ENCODE measurements around the gene CHCHD10. TPM values are rescaled to one million over a fixed set of nuclear protein-coding genes. Genes with fewer than 3 reads are reported as not detected.
A peak's percentile ranks its signal among the peaks of the same experiment; 100 is the strongest.

The CHCHD10 gene
- total and polyA plus RNA-seq, 2 of the 13 experiments (the other 11 are each of a cell fraction or from before 2014, with no cell fraction given), result 37.0 to 62.8 TPM

DNA sequence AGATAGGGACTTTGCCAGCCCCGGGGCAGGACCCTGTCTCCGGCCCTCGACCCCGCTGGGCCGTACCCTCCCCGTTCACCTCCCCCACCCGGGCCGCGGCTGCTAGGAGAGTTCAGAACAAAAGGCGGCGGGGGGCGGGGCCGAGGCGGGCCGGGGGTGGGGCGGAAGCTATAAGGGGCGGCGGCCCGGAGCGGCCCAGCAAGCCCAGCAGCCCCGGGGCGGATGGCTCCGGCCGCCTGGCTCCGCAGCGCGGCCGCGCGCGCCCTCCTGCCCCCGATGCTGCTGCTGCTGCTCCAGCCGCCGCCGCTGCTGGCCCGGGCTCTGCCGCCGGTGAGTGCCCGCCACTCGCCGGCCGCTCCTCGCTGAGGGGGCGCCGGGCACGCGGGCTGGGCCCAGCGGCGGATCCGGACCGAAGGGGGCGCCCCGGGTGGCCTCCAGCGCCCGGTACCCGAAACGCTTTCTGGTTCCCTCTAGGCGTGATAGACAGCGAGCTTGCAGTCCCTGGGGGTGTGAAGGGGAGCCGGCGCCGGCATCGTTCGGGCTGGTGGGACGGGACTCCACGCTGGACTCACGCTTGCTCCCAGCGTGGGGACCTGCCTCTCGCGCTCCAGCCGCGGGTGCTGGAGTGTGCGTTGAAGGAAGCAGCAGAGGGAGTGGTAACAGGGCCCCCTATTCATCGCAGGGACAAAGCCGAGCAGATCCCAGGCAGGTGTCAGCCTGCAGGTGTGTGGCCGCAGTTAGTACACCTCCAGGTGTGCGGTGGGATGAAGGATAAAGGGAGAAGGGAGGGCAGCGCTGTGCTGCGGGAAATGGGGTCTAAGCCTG, 5.1 kb upstream of the CHCHD10 start, which contains the start of gene MMP11 (continued):
- TF ChIP-seq, protein P1, sequence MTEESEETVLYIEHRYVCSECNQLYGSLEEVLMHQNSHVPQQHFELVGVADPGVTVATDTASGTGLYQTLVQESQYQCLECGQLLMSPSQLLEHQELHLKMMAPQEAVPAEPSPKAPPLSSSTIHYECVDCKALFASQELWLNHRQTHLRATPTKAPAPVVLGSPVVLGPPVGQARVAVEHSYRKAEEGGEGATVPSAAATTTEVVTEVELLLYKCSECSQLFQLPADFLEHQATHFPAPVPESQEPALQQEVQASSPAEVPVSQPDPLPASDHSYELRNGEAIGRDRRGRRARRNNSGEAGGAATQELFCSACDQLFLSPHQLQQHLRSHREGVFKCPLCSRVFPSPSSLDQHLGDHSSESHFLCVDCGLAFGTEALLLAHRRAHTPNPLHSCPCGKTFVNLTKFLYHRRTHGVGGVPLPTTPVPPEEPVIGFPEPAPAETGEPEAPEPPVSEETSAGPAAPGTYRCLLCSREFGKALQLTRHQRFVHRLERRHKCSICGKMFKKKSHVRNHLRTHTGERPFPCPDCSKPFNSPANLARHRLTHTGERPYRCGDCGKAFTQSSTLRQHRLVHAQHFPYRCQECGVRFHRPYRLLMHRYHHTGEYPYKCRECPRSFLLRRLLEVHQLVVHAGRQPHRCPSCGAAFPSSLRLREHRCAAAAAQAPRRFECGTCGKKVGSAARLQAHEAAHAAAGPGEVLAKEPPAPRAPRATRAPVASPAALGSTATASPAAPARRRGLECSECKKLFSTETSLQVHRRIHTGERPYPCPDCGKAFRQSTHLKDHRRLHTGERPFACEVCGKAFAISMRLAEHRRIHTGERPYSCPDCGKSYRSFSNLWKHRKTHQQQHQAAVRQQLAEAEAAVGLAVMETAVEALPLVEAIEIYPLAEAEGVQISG (CRISPR knock-in tag; IDR thresholded peaks at IDR 0.05), result peak; percentile 55
- no peak for TF ChIP-seq CBX5 (CRISPR knock-in tag; IDR thresholded peaks at IDR 0.05; ENCODE audit: borderline replicate concordance)
- TF ChIP-seq, protein P2, sequence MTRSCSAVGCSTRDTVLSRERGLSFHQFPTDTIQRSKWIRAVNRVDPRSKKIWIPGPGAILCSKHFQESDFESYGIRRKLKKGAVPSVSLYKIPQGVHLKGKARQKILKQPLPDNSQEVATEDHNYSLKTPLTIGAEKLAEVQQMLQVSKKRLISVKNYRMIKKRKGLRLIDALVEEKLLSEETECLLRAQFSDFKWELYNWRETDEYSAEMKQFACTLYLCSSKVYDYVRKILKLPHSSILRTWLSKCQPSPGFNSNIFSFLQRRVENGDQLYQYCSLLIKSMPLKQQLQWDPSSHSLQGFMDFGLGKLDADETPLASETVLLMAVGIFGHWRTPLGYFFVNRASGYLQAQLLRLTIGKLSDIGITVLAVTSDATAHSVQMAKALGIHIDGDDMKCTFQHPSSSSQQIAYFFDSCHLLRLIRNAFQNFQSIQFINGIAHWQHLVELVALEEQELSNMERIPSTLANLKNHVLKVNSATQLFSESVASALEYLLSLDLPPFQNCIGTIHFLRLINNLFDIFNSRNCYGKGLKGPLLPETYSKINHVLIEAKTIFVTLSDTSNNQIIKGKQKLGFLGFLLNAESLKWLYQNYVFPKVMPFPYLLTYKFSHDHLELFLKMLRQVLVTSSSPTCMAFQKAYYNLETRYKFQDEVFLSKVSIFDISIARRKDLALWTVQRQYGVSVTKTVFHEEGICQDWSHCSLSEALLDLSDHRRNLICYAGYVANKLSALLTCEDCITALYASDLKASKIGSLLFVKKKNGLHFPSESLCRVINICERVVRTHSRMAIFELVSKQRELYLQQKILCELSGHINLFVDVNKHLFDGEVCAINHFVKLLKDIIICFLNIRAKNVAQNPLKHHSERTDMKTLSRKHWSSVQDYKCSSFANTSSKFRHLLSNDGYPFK (CRISPR knock-in tag; IDR thresholded peaks at IDR 0.05; ENCODE audit: borderline replicate concordance), result no peak
- no peak for TF ChIP-seq KAT7 (CRISPR knock-in tag; IDR thresholded peaks at IDR 0.05; ENCODE audit: borderline replicate concordance)
- no peak for TF ChIP-seq SYNCRIP (IDR thresholded peaks at IDR 0.05; ENCODE audit: insufficient read depth, low read depth, low read length)
- TF ChIP-seq, protein P3, sequence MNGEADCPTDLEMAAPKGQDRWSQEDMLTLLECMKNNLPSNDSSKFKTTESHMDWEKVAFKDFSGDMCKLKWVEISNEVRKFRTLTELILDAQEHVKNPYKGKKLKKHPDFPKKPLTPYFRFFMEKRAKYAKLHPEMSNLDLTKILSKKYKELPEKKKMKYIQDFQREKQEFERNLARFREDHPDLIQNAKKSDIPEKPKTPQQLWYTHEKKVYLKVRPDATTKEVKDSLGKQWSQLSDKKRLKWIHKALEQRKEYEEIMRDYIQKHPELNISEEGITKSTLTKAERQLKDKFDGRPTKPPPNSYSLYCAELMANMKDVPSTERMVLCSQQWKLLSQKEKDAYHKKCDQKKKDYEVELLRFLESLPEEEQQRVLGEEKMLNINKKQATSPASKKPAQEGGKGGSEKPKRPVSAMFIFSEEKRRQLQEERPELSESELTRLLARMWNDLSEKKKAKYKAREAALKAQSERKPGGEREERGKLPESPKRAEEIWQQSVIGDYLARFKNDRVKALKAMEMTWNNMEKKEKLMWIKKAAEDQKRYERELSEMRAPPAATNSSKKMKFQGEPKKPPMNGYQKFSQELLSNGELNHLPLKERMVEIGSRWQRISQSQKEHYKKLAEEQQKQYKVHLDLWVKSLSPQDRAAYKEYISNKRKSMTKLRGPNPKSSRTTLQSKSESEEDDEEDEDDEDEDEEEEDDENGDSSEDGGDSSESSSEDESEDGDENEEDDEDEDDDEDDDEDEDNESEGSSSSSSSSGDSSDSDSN (CRISPR knock-in tag; IDR thresholded peaks at IDR 0.05), result peak; percentile 45; the same call in 1 of the 2 replicates
- TF ChIP-seq ZFX (CRISPR knock-in tag; IDR thresholded peaks at IDR 0.05; ENCODE audit: low read depth), result peak; percentile 64
- no peak for TF ChIP-seq ZNF644 (CRISPR knock-in tag; IDR thresholded peaks at IDR 0.05; ENCODE audit: low read depth)
- peak; percentile 17 for TF ChIP-seq AGO1 (IDR thresholded peaks at IDR 0.05; ENCODE audit: low read depth, low read length, poor library complexity, severe bottlenecking)
- no peak for TF ChIP-seq MAZ (IDR thresholded peaks at IDR 0.05; ENCODE audit: borderline replicate concordance, low read depth, low read length)
- TF ChIP-seq MAZ (CRISPR knock-in tag; IDR thresholded peaks at IDR 0.05; ENCODE audit: low read depth), result peak; percentile 40; the same call in 1 of the 2 replicates
- peak; percentile 36; the same call in 1 of the 2 replicates for TF ChIP-seq RAD21 (CRISPR knock-in tag; IDR thresholded peaks at IDR 0.05)
- peak; percentile 41; the same call in 1 of the 2 replicates for TF ChIP-seq HES4 (CRISPR knock-in tag; IDR thresholded peaks at IDR 0.05; ENCODE audit: borderline replicate concordance)
- 0 out of 2 replicates have a peak, but pooled peaks have one; percentile 31 for TF ChIP-seq ZNF891 (CRISPR knock-in tag; IDR thresholded peaks at IDR 0.05)
- no peak for TF ChIP-seq SCMH1 (CRISPR knock-in tag; IDR thresholded peaks at IDR 0.05; ENCODE audit: borderline replicate concordance)
- no peak for TF ChIP-seq PAF1 (CRISPR knock-in tag; IDR thresholded peaks at IDR 0.05)
- TF ChIP-seq HMG20A (CRISPR knock-in tag; IDR thresholded peaks at IDR 0.05; ENCODE audit: borderline replicate concordance), result no peak
- TF ChIP-seq CCDC6 (CRISPR knock-in tag; IDR thresholded peaks at IDR 0.05), result peak; percentile 64; the same call in 1 of the 2 replicates
